ENCODE results near the gene NMNAT3. TPM values are rescaled to one million over a fixed set of nuclear protein-coding genes. Genes with fewer than 3 reads are reported as not detected.

Gene NMNAT3
- total and polyA plus RNA-seq, 9 donors, result 15.8 to 31.2 (median 21.6) TPM

- no peak for DNase-seq
- Histone ChIP-seq H3K4me1 (ENCODE audit: insufficient read depth) (peaks cover 3% of the 10 kb centered on the region), H3K27me3 (no peaks in the 10 kb centered on the region), H3K9me3 (no peaks in the 10 kb centered on the region), H3K4me3 (no peak overlapping the region), H3K36me3 (no peaks in the 10 kb centered on the region), H3K27ac (no peak overlapping the region)
- intact Hi-C loops (cut with DNase I), result no loop called here
- 67 to 73% (median 68%) methylated on average over 6 of the region's 6 CpGs for WGBS, 3 donors
- TF ChIP-seq EP300 (IDR thresholded peaks at IDR 0.05), result no peak
- no peak for TF ChIP-seq POLR2A (IDR thresholded peaks at IDR 0.05)
- no peak for TF ChIP-seq CTCF (IDR thresholded peaks at IDR 0.05)
These were observed 159.5 kb downstream of the NMNAT3 start for GRCh38 chr3:139518306-139518705.

- intact Hi-C loops (cut with DNase I), result no loop called here
- H3K27me3 ChIP-seq, result no peaks in the 10 kb centered on the region
- TF ChIP-seq POLR2A (IDR thresholded peaks at IDR 0.05) (no peak), CTCF (IDR thresholded peaks at IDR 0.05) (no peak)
- DNase-seq, result no peak
- H3K9me3 ChIP-seq, result no peaks in the 10 kb centered on the region
- H3K36me3 ChIP-seq, result no peaks in the 10 kb centered on the region
- peaks cover 3% of the 10 kb centered on the region for H3K4me1 ChIP-seq (ENCODE audit: insufficient read depth)
- WGBS, 3 donors, result 71 to 83% (median 78%) methylated on average over 5 of the region's 5 CpGs
- no peak overlapping the region for H3K4me3 ChIP-seq
- H3K27ac ChIP-seq, result no peak overlapping the region
These were observed 160.3 kb downstream of the NMNAT3 start for GRCh38 chr3:139517321-139518065.

DNA sequence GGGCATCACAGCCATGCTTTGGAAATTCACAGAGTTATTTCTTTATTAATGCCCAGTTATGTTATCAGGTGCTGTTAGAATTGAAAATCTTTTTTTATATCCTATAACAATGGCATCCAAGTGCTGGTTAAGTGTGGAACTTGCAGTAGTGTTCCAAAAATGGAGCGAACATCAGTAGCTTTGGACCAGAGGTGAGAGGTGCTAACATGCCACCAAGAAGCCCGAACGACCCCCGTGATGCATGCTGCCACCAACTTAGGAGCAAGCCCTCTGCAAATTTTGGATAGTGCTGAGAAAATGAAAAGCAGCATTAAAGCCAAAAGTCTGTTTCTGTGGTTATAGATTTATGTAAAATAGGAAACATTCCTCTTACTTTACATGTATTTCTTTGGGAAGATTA lies 163.0 kb downstream of the NMNAT3 start:
- intact Hi-C loops (cut with DNase I), result no loop called here
- Histone ChIP-seq H3K27me3 (no peaks in the 10 kb centered on the region), H3K4me3 (no peak overlapping the region), H3K27ac (no peak overlapping the region), H3K9me3 (no peaks in the 10 kb centered on the region), H3K36me3 (no peaks in the 10 kb centered on the region), H3K4me1 (ENCODE audit: insufficient read depth) (peaks cover 3% of the 10 kb centered on the region)
- WGBS, 3 donors, result 89 to 93% (median 92%) methylated on average over 4 of the region's 4 CpGs
- TF ChIP-seq CTCF (IDR thresholded peaks at IDR 0.05) (no peak), EP300 (IDR thresholded peaks at IDR 0.05) (no peak), POLR2A (IDR thresholded peaks at IDR 0.05) (no peak)
- DNase-seq, result no peak

Small RNAs within 50 kb of the gene (small RNA-seq; reads per million reads assigned to genes)
- gene RN7SL724P, result not detected

Other genes starting within 250 kb of the NMNAT3 start
- 1 to 10 TPM in 1 of 7 donors, under 1 TPM in 1, not detected in 5; 0.69 to 2.3 TPM for gene RBP2, start 201.5 kb downstream of the NMNAT3 start, total RNA-seq
- gene RBP2, start 201.5 kb downstream of the NMNAT3 start, polyA plus RNA-seq, result under 1 TPM in 1 of 2 donors, not detected in 1; 0.13 TPM
- 1,000 to 10,000 TPM in 4 of 7 donors, 100 to 1,000 TPM in 3; 599 to 1,818 (median 1,035) TPM for gene RBP1, start 138.2 kb downstream of the NMNAT3 start, total RNA-seq
- 1,000 to 10,000 TPM; 1,326 to 3,076 TPM for gene RBP1, start 138.2 kb downstream of the NMNAT3 start, polyA plus RNA-seq